ENCODE data around the gene SOX21. TPM values are rescaled to one million over a fixed set of nuclear protein-coding genes. Genes with fewer than 3 reads are reported as not detected.
"Not testable (repeated sequence)": the region's sequence is repeated elsewhere in the genome, so short reads cannot be mapped to it uniquely, and the experiment has no call there.

SOX21 gene
- not detected for total RNA-seq
- polyA plus RNA-seq, result under 1 TPM in 1 of 2 donors, not detected in 1; 0.15 TPM
- long read RNA-seq, donor 1, result 0 reads
- long read RNA-seq, donor 2, result 0 reads

DNA sequence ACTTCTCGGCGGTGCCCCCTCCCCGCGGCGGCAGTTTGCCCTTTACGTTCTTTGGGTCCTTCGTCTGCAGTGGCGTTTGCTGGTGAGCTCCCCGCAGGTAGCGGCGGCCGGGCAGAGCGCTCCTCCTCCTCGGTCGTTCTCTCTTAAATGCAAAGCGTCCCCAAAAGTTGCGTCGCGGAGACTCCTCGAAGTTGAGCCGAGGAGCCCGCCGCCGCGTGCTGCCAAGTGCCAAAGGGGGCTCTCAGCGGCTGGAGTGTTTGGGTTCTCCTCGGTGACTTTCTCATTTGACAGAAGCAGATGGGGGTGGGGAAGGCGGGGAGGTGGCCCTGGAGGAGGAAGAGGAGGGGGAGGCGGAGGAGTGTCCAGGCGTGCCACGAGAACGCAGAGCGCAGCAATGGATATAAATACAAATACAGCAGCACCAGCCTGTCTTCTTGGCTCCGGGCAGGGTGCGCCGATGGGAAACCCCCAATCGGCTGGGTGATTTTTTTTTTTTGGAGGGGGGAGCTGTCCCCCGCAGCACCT lies at the start of gene SOX21:
Gene SOX21, minus strand, starts transcription at position 259 of the 525 bp plus-strand sequence. CDS start 496 bp downstream, outside the sequence.
- H3K27me3 ChIP-seq (ENCODE audit: control insufficient read depth in 1 of 2, insufficient read depth in 2 of 2, low read length in 1 of 2), result no peaks in the 10 kb centered on the region

DNA sequence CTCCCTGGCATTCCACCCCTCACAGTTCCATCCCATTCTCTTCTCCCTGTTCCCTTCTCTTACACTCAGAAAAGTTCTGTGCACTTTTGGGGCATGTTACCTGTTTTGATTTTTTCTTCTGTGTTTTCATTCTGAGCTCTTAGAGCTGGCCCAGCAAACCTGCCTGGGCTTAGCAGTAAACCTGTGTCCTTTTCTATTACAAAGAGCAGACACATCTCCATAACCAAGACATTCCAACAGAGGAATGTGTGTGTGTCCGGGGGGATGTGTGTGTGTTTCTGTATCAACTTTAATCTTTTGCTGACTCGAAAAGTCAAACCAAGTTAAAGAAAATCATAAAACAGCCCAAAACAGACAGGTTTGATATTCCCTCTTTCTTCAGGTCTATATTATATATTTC lies 49.1 kb upstream of the SOX21 start:
- Histone ChIP-seq H3K4me3 (ENCODE audit: low read length in 2 of 2) (no peak overlapping the region), H3K27me3 (ENCODE audit: control insufficient read depth in 1 of 2, insufficient read depth in 2 of 2, low read length in 1 of 2) (no peaks in the 10 kb centered on the region), H3K4me1 (ENCODE audit: control insufficient read depth in 1 of 2, insufficient read depth in 2 of 2, low read length in 2 of 2) (no peaks in the 10 kb centered on the region), H3K27ac (ENCODE audit: low read depth in 1 of 2, low read length in 2 of 2) (no peak overlapping the region), H3K36me3 (ENCODE audit: control insufficient read depth in 1 of 2, insufficient read depth in 2 of 2, low read length in 1 of 2) (no peaks in the 10 kb centered on the region), H3K9me3 (ENCODE audit: control insufficient read depth, low read length) (peaks cover 3% of the 10 kb centered on the region)
- no peak for ATAC-seq (ENCODE audit: low FRiP score)
- WGBS, 2 donors, result 14 to 16% methylated on average over 2 of the region's 2 CpGs
- intact Hi-C loops (cut with DNase I), result no loop called here
- no peak for DNase-seq

More for the DNA sequence above, at the start of gene SOX21:
- no peaks in the 10 kb centered on the region for H3K36me3 ChIP-seq (ENCODE audit: control insufficient read depth in 1 of 2, insufficient read depth in 2 of 2, low read length in 1 of 2)
- no peaks in the 10 kb centered on the region for H3K9me3 ChIP-seq (ENCODE audit: control insufficient read depth, low read length)
- DNase-seq (peak in 1 of 2 donors; percentile 35), ATAC-seq (ENCODE audit: low FRiP score) (peak; percentile 10)
- intact Hi-C loops (cut with DNase I), result no loop called here
- H3K27ac ChIP-seq (ENCODE audit: low read depth in 1 of 2, low read length in 2 of 2), result no peak within 1 kb of the TSS
- WGBS, 2 donors, result 1 to 2% methylated on average over 32 to 38 of the region's 38 CpGs
- H3K4me3 ChIP-seq (ENCODE audit: low read length in 2 of 2), result peak within 1 kb of the TSS; percentile 29 to 43
- no peaks in the 10 kb centered on the region for H3K4me1 ChIP-seq (ENCODE audit: control insufficient read depth in 1 of 2, insufficient read depth in 2 of 2, low read length in 2 of 2)

DNA sequence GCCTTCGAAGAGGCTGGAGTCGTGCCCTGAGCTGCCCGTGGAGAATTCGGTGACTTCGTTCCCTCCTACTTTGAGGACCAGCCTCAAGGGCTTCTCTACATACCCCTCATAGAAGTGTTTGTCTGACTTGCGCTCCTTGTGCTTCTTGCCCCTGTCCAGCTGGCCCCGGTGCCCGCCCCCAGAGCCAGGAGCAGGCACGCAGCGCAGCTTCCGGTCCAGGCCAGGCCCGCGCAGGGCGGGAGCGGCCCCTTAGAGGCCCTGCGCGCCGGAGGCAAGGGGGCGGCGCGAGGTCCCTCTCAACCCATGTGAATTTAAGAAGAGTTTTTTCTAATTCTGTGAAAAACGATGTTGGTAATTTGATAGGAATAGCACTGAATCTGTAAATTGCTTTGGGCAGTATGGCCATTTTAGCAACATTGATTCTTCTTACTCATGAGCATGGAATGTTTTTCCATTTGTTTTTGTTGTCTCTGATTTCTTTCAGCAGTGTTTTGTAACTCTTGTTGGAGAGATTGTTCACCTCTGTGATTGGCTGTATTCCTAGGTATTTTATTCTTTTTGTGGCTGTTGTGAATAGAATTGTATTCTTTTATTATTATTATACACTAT lies 46.9 kb upstream of the SOX21 start:
- Histone ChIP-seq H3K27ac (ENCODE audit: low read depth in 1 of 2, low read length in 2 of 2) (no peak overlapping the region), H3K27me3 (ENCODE audit: control insufficient read depth in 1 of 2, insufficient read depth in 2 of 2, low read length in 1 of 2) (no peaks in the 10 kb centered on the region), H3K36me3 (ENCODE audit: control insufficient read depth in 1 of 2, insufficient read depth in 2 of 2, low read length in 1 of 2) (no peaks in the 10 kb centered on the region), H3K4me3 (ENCODE audit: low read length in 2 of 2) (no peak overlapping the region), H3K4me1 (ENCODE audit: control insufficient read depth in 1 of 2, insufficient read depth in 2 of 2, low read length in 2 of 2) (no peaks in the 10 kb centered on the region), H3K9me3 (ENCODE audit: control insufficient read depth, low read length) (peaks cover 2% of the 10 kb centered on the region)
- intact Hi-C loops (cut with DNase I), result no loop called here
- 93 to 94% methylated on average over 22 of the region's 22 CpGs for WGBS, 2 donors
- DNase-seq, result no peak
- ATAC-seq (ENCODE audit: low FRiP score), result no peak

DNA sequence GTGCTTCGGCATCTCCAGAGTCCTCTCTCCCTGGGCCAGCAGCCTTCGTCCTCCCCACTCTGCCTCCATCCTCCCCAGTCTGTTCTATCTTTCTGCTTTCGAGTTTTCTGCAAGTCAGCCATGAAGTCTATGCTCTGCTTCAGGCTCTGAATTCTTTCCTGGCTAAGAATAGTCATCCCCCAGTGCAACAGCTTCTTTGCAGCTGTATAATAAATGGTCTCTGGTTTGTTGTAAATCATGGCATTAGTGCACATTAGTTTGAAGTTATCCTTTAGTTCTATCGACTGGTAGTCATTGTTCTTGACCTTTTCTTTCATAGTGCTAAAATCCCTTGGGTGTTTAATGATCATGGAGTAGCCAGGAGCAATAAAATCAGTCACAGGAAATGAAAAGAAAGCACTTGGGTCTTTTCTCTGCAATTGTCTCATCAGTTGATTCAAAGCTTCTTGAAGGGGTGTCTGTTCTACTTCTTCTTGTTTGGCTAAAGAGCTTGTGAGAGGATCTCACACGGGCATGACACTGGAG lies 46.2 kb upstream of the SOX21 start:
- no peak for ATAC-seq (ENCODE audit: low FRiP score)
- intact Hi-C loops (cut with DNase I), result no loop called here
- WGBS, 2 donors, result 44 to 49% methylated on average over 5 of the region's 5 CpGs

DNA sequence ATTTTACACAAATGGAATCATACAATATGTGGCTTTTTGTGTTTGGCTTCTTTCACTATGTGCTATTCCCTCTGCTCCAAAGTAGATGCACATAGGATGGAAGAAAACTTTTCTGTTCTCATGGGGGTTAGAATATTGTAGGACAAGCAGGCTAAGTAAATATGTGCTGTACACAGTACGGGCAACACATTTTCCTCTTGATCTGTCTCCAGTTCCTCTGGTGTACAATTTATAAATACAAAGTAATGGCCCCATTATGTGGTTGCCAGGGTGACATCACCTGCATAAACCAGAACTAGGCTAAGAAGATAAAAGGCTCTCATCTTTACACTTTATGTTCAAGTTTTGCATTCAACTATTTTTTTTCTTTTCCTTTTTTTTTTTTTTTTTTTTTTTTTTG lies 41.0 kb upstream of the SOX21 start:
- WGBS, 2 donors, result 55 to 56% methylated on average over 1 of the region's 1 CpG
- no peak overlapping the region for H3K27ac ChIP-seq (ENCODE audit: low read depth in 1 of 2, low read length in 2 of 2)
- H3K27me3 ChIP-seq (ENCODE audit: control insufficient read depth in 1 of 2, insufficient read depth in 2 of 2, low read length in 1 of 2), result no peaks in the 10 kb centered on the region
- H3K9me3 ChIP-seq (ENCODE audit: control insufficient read depth, low read length), result no peaks in the 10 kb centered on the region
- H3K4me3 ChIP-seq (ENCODE audit: low read length in 2 of 2), result no peak overlapping the region
- intact Hi-C loops (cut with DNase I), result no loop called here
- H3K36me3 ChIP-seq (ENCODE audit: control insufficient read depth in 1 of 2, insufficient read depth in 2 of 2, low read length in 1 of 2), result no peaks in the 10 kb centered on the region
- ATAC-seq (ENCODE audit: low FRiP score) (no peak), DNase-seq (no peak)
- H3K4me1 ChIP-seq (ENCODE audit: control insufficient read depth in 1 of 2, insufficient read depth in 2 of 2, low read length in 2 of 2), result no peaks in the 10 kb centered on the region

More for the DNA sequence above, 46.2 kb upstream of the SOX21 start:
- H3K36me3 ChIP-seq (ENCODE audit: control insufficient read depth in 1 of 2, insufficient read depth in 2 of 2, low read length in 1 of 2), result no peaks in the 10 kb centered on the region
- H3K4me1 ChIP-seq (ENCODE audit: control insufficient read depth in 1 of 2, insufficient read depth in 2 of 2, low read length in 2 of 2), result no peaks in the 10 kb centered on the region
- no peak for DNase-seq
- H3K9me3 ChIP-seq (ENCODE audit: control insufficient read depth, low read length), result peaks cover 1% of the 10 kb centered on the region
- no peak overlapping the region for H3K4me3 ChIP-seq (ENCODE audit: low read length in 2 of 2)
- H3K27me3 ChIP-seq (ENCODE audit: control insufficient read depth in 1 of 2, insufficient read depth in 2 of 2, low read length in 1 of 2), result no peaks in the 10 kb centered on the region
- H3K27ac ChIP-seq (ENCODE audit: low read depth in 1 of 2, low read length in 2 of 2), result no peak overlapping the region

DNA sequence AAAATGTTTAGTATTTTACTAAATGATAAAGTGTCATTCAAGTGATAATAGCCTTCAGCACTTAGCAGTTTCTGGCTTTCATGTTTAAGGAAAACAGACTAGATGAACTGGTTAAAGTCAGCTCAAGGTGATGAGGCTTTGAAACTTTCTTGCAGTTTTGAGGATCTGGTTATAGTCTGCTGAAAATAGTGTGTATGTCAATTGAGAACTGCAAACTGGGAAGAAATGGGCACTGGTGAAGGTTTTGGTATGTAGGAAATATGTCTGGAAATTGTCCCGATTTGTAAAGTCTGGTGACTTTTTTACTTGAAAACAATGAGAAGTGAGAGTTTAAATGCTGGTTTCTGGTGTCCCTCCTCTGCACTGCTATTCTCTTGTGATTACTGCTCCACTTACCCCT lies 36.8 kb upstream of the SOX21 start:
- Histone ChIP-seq H3K4me1 (ENCODE audit: control insufficient read depth in 1 of 2, insufficient read depth in 2 of 2, low read length in 2 of 2) (no peaks in the 10 kb centered on the region), H3K27ac (ENCODE audit: low read depth in 1 of 2, low read length in 2 of 2) (no peak overlapping the region), H3K27me3 (ENCODE audit: control insufficient read depth in 1 of 2, insufficient read depth in 2 of 2, low read length in 1 of 2) (no peaks in the 10 kb centered on the region), H3K9me3 (ENCODE audit: control insufficient read depth, low read length) (no peaks in the 10 kb centered on the region), H3K36me3 (ENCODE audit: control insufficient read depth in 1 of 2, insufficient read depth in 2 of 2, low read length in 1 of 2) (no peaks in the 10 kb centered on the region), H3K4me3 (ENCODE audit: low read length in 2 of 2) (no peak overlapping the region)
- 41 to 47% methylated on average over 1 of the region's 1 CpG for WGBS, 2 donors
- ATAC-seq (ENCODE audit: low FRiP score) (no peak), DNase-seq (no peak)
- intact Hi-C loops (cut with DNase I), result no loop called here

DNA sequence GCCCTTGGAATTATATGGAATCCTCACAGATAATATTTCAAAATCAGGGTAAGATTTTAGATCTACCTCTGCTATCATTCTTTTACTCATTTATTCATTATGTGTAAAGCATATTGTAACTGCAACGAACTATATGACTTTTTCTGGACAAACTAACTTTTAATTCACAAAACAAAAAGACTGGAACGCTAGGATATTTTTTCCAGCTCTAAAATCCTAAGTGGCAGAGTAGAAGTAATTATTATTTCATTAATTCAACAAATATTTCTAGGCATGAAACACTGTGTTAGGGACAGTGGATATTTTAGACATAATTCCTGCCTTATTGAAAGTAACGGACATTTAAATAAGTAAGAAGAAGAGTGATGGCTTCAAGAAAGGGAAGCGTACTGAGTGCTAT lies 26.9 kb upstream of the SOX21 start:
- no peak overlapping the region for H3K27ac ChIP-seq (ENCODE audit: low read depth in 1 of 2, low read length in 2 of 2)
- DNase-seq, result no peak
- WGBS, 2 donors, result 81 to 87% methylated on average over 4 of the region's 4 CpGs
- no peak overlapping the region for H3K4me3 ChIP-seq (ENCODE audit: low read length in 2 of 2)
- no peaks in the 10 kb centered on the region for H3K9me3 ChIP-seq (ENCODE audit: control insufficient read depth, low read length)
- no peaks in the 10 kb centered on the region for H3K36me3 ChIP-seq (ENCODE audit: control insufficient read depth in 1 of 2, insufficient read depth in 2 of 2, low read length in 1 of 2)
- H3K4me1 ChIP-seq (ENCODE audit: control insufficient read depth in 1 of 2, insufficient read depth in 2 of 2, low read length in 2 of 2), result no peaks in the 10 kb centered on the region
- no peaks in the 10 kb centered on the region for H3K27me3 ChIP-seq (ENCODE audit: control insufficient read depth in 1 of 2, insufficient read depth in 2 of 2, low read length in 1 of 2)
- intact Hi-C loops (cut with DNase I), result no loop called here
- no peak for ATAC-seq (ENCODE audit: low FRiP score)

DNA sequence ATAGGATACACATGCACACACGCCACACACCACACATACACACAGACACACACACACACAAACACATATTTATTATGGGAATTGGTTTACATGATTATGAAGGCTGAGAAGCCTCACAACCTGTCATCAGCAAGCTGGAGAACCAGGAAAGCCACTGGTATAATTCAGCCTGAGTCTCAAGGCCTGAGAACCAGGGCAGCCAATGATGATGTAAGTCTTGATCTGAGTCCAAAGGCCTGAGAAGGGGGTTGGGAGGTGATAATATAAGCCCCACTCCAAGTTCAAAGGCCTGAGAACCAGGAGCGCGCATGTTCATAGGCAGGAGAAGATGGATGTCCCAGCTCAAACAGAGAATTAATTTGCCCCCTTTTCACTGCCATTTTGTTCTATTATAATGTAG lies 18.7 kb upstream of the SOX21 start:
- no peaks in the 10 kb centered on the region for H3K4me1 ChIP-seq (ENCODE audit: control insufficient read depth in 1 of 2, insufficient read depth in 2 of 2, low read length in 2 of 2)
- no peak overlapping the region for H3K4me3 ChIP-seq (ENCODE audit: low read length in 2 of 2)
- no peaks in the 10 kb centered on the region for H3K27me3 ChIP-seq (ENCODE audit: control insufficient read depth in 1 of 2, insufficient read depth in 2 of 2, low read length in 1 of 2)
- WGBS, 2 donors, result 91 to 94% methylated on average over 3 of the region's 3 CpGs
- no peaks in the 10 kb centered on the region for H3K36me3 ChIP-seq (ENCODE audit: control insufficient read depth in 1 of 2, insufficient read depth in 2 of 2, low read length in 1 of 2)
- ATAC-seq (ENCODE audit: low FRiP score), result no peak
- no peak overlapping the region for H3K27ac ChIP-seq (ENCODE audit: low read depth in 1 of 2, low read length in 2 of 2)
- peaks cover 3% of the 10 kb centered on the region for H3K9me3 ChIP-seq (ENCODE audit: control insufficient read depth, low read length)
- no peak for DNase-seq
- intact Hi-C loops (cut with DNase I), result no loop called here

DNA sequence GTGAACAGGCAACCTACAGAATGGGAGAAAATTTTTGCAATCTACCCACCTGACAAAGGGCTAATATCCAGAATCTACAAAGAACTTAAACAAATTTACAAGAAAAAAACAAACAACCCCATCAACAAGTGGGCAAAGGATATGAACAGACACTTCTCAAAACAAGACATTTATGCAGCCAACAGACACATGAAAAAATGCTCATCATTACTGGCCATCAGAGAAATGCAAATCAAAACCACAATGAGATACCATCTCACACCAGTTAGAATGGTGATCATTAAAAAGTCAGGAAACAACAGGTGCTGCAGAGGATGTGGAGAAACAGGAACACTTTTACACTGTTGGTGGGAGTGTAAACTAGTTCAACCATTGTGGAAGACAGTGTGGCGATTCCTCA lies 17.6 kb upstream of the SOX21 start:
- H3K9me3 ChIP-seq (ENCODE audit: control insufficient read depth, low read length); ATAC-seq (ENCODE audit: low FRiP score); H3K4me3 ChIP-seq (ENCODE audit: low read length in 2 of 2); H3K27me3 ChIP-seq (ENCODE audit: control insufficient read depth in 1 of 2, insufficient read depth in 2 of 2, low read length in 1 of 2); H3K36me3 ChIP-seq (ENCODE audit: control insufficient read depth in 1 of 2, insufficient read depth in 2 of 2, low read length in 1 of 2); H3K4me1 ChIP-seq (ENCODE audit: control insufficient read depth in 1 of 2, insufficient read depth in 2 of 2, low read length in 2 of 2); intact Hi-C loops (cut with DNase I); DNase-seq; H3K27ac ChIP-seq (ENCODE audit: low read depth in 1 of 2, low read length in 2 of 2): not testable (repeated sequence)
- WGBS, 2 donors, result 83 to 93% methylated on average over 1 of the region's 1 CpG
